Nephron (organoid): ENCODE measurements around the gene ARID3C.

Source experiments
- H3K27ac Mint-ChIP-seq, 3 experiments: 2 replicates each; pipeline ENCODE4 v1.8.0; 2020; ENCODE audit warnings: mixed read lengths in 3 of 3, mild to moderate bottlenecking in 2 of 3, moderate library complexity in 1 of 3
- H3K27me3 Mint-ChIP-seq: 2 replicates; pipeline ENCODE4 v1.8.0; 2021; ENCODE audit warnings: low read depth, mild to moderate bottlenecking, moderate library complexity, mixed read lengths
- H3K36me3 Mint-ChIP-seq: 2 replicates; pipeline ENCODE4 v1.8.0; 2020; ENCODE audit warnings: low read depth, mixed read lengths
- H3K4me1 Mint-ChIP-seq: 2 replicates; pipeline ENCODE4 v1.8.0; 2020; ENCODE audit warnings: mixed read lengths
- H3K4me3 Mint-ChIP-seq, 3 experiments: 2 replicates each; pipeline ENCODE4 v1.8.0; 2020; ENCODE audit warnings: mild to moderate bottlenecking in 3 of 3, mixed read lengths in 3 of 3, moderate library complexity in 2 of 3
- H3K9me3 Mint-ChIP-seq: 2 replicates; pipeline ENCODE4 v1.8.0; 2020; ENCODE audit warnings: mixed read lengths
- CTCF ChIP-seq, 3 experiments: fragments of 200-600 bp; sonication (generic); IDR thresholded peaks; one replicate each; pipeline ENCODE4 v1.5.0; 2021; ENCODE audit warnings: antibody characterized with exemption in 3 of 3; ENCODE audit not compliant: unreplicated experiment in 3 of 3

Gene ARID3C

GRCh38 chr9:34581318-34581717 lies 47.5 kb downstream of the ARID3C start:
- Mint-ChIP-seq H3K36me3 (no peaks in the 10 kb centered on the region), H3K27me3 (peaks cover 53% of the 10 kb centered on the region), H3K9me3 (no peaks in the 10 kb centered on the region), H3K4me1 (peaks cover 76% of the 10 kb centered on the region), H3K27ac (peak overlapping the region; percentile 92 to 96 (median 94)), H3K4me3 (peak overlapping the region in 2 of 3 experiments; percentile 17 to 47)
- no peak for TF ChIP-seq CTCF (IDR thresholded peaks at IDR 0.05; ENCODE audit: unreplicated experiment in 3 of 3)

GRCh38 chr9:34580358-34580757 lies 48.5 kb downstream of the ARID3C start:
- Mint-ChIP-seq H3K27ac (peak overlapping the region; percentile 92 to 96 (median 94)), H3K4me1 (peaks cover 78% of the 10 kb centered on the region), H3K36me3 (no peaks in the 10 kb centered on the region), H3K9me3 (no peaks in the 10 kb centered on the region), H3K27me3 (peaks cover 51% of the 10 kb centered on the region), H3K4me3 (peak overlapping the region; percentile 17 to 50 (median 47))
- no peak for TF ChIP-seq CTCF (IDR thresholded peaks at IDR 0.05; ENCODE audit: unreplicated experiment in 3 of 3)

- H3K27me3 Mint-ChIP-seq = peaks cover 49% of the 10 kb centered on the region
- no peaks in the 10 kb centered on the region for H3K9me3 Mint-ChIP-seq
- H3K4me3 Mint-ChIP-seq = peak overlapping the region; percentile 50 to 62 (median 60)
- TF ChIP-seq CTCF (IDR thresholded peaks at IDR 0.05; ENCODE audit: unreplicated experiment in 3 of 3) = no peak
- peaks cover 80% of the 10 kb centered on the region for H3K4me1 Mint-ChIP-seq
- H3K27ac Mint-ChIP-seq = peak overlapping the region; percentile 92 to 96 (median 94)
- H3K36me3 Mint-ChIP-seq = no peaks in the 10 kb centered on the region
Measured at GRCh38 chr9:34579808-34580163, 49.1 kb downstream of the ARID3C start.

GRCh38 chr9:34579104-34579807 lies 49.6 kb downstream of the ARID3C start:
- Mint-ChIP-seq H3K9me3 (no peaks in the 10 kb centered on the region), H3K27ac (peak overlapping the region; percentile 92 to 96 (median 94)), H3K36me3 (no peaks in the 10 kb centered on the region), H3K4me1 (peaks cover 81% of the 10 kb centered on the region), H3K27me3 (peaks cover 45% of the 10 kb centered on the region), H3K4me3 (peak overlapping the region; percentile 49 to 84 (median 77))
- no peak for TF ChIP-seq CTCF (IDR thresholded peaks at IDR 0.05; ENCODE audit: unreplicated experiment in 3 of 3)

- peak in 1 of 3 experiments; percentile 24 for TF ChIP-seq CTCF (IDR thresholded peaks at IDR 0.05; ENCODE audit: unreplicated experiment in 3 of 3)
- H3K36me3 Mint-ChIP-seq = no peaks in the 10 kb centered on the region
- H3K4me1 Mint-ChIP-seq = peaks cover 80% of the 10 kb centered on the region
- H3K4me3 Mint-ChIP-seq = peak overlapping the region; percentile 76 to 84 (median 77)
- no peaks in the 10 kb centered on the region for H3K9me3 Mint-ChIP-seq
- H3K27ac Mint-ChIP-seq = peak overlapping the region; percentile 92 to 96 (median 94)
- peaks cover 43% of the 10 kb centered on the region for H3K27me3 Mint-ChIP-seq
Measured at GRCh38 chr9:34578241-34579103, 50.4 kb downstream of the ARID3C start.
